H1 (cell line): ENCODE measurements around the gene GABRR1. TPM values are rescaled to one million over a fixed set of nuclear protein-coding genes. Genes with fewer than 3 reads are reported as not detected.

Experiments used
- CTCF ChIA-PET: fragments of 300-600 bp; sonication (Branson Sonifier 250); formaldehyde crosslinking; loops from one replicate; lab custom pipeline; 2021; ENCODE audit not compliant: partially characterized antibody; lab: Charles Lee
- POLR2A ChIA-PET: fragments of 300-600 bp; sonication (Branson Sonifier 250); formaldehyde crosslinking; loops from one replicate; lab custom pipeline; 2021; ENCODE audit warnings: inconsistent platforms; ENCODE audit not compliant: partially characterized antibody; lab: Charles Lee
- DNase-seq, 2 experiments: peaks; one replicate each; pipeline versions ENCODE4 v3.0.0 to v3.0.0-alpha.2; 2010 to 2022; ENCODE audit warnings: low spot score in 2 of 2, low read depth in 1 of 2, mixed read lengths in 1 of 2
- FAIRE-seq: peaks from 2 replicates; lab custom pipeline; 2011; peaks lifted over from hg19 to GRCh38; lab: Jason Lieb, UNC
- H2AFZ ChIP-seq: 2 replicates; pipeline ENCODE4 v1.8.1; 2012; ENCODE audit warnings: low read length, inconsistent platforms
- H2AK5ac ChIP-seq: 2 replicates; pipeline ENCODE4 v1.6.1; 2013; ENCODE audit warnings: low read depth, low read length
- H2BK120ac ChIP-seq: replicated peaks from 2 replicates; pipeline ENCODE3; 2013; ENCODE audit warnings: low read depth, low read length, inconsistent platforms
- H2BK12ac ChIP-seq: 2 replicates; pipeline ENCODE4 v1.6.1; 2013; ENCODE audit warnings: low read depth, low read length
- H2BK15ac ChIP-seq: 2 replicates; pipeline ENCODE4 v1.6.1; 2013; ENCODE audit warnings: low read length
- H2BK20ac ChIP-seq: 2 replicates; pipeline ENCODE4 v1.6.1; 2013; ENCODE audit warnings: low read length
- H2BK5ac ChIP-seq: 2 replicates; pipeline ENCODE4 v1.6.1; 2013; ENCODE audit warnings: low read depth, low read length
- H3K14ac ChIP-seq: 2 replicates; pipeline ENCODE4 v1.6.1; 2013; ENCODE audit warnings: inconsistent platforms; ENCODE audit not compliant: insufficient read length
- H3K18ac ChIP-seq: 2 replicates; pipeline ENCODE4 v1.6.1; 2013; ENCODE audit warnings: low read length; ENCODE audit errors: extremely low read depth
- H3K23ac ChIP-seq: 2 replicates; pipeline ENCODE4 v1.6.1; 2013; ENCODE audit warnings: inconsistent platforms; ENCODE audit not compliant: insufficient read length
- H3K23me2 ChIP-seq: 2 replicates; pipeline ENCODE4 v1.6.1; 2013; ENCODE audit warnings: low read depth, low read length
- H3K27ac ChIP-seq: 2 replicates; pipeline ENCODE4 v1.6.1; 2011; ENCODE audit warnings: low read depth, low read length, inconsistent platforms
- H3K27me3 ChIP-seq, 4 experiments: replicated peaks in 1 of 4; 1 replicate in 1 of 4; 2 replicates in 3 of 4; pipeline versions ENCODE4 v1.6.1 to v1.8.1; 2011 to 2013; ENCODE audit warnings: low read length in 3 of 4, mild to moderate bottlenecking in 3 of 4, inconsistent platforms in 2 of 4, mixed read lengths in 2 of 4, moderate library complexity in 1 of 4; ENCODE audit not compliant: control insufficient read depth in 3 of 4, insufficient read depth in 3 of 4; ENCODE audit errors: extremely low read depth in 1 of 4
- H3K36me3 ChIP-seq, 4 experiments: 2 replicates each; pipeline versions ENCODE4 v1.6.1 to v1.8.1; 2011 to 2013; ENCODE audit warnings: mild to moderate bottlenecking in 4 of 4, low read length in 3 of 4, moderate library complexity in 2 of 4, control low read depth in 1 of 4, inconsistent platforms in 1 of 4; ENCODE audit not compliant: insufficient read depth in 4 of 4, control insufficient read depth in 2 of 4
- H3K4ac ChIP-seq: replicated peaks from 2 replicates; pipeline ENCODE3; 2013; ENCODE audit warnings: low read length, low read depth, mixed read lengths, inconsistent platforms; ENCODE audit not compliant: insufficient read length
- H3K4me1 ChIP-seq, 4 experiments: replicated peaks in 1 of 4; 1 replicate in 1 of 4; 2 replicates in 3 of 4; pipeline versions ENCODE4 v1.6.1 to v1.8.1; 2011 to 2013; ENCODE audit warnings: low read length in 3 of 4, inconsistent platforms in 2 of 4, mixed read lengths in 1 of 4; ENCODE audit not compliant: insufficient read depth in 4 of 4, control insufficient read depth in 3 of 4
- H3K4me2 ChIP-seq, 2 experiments: 2 replicates each; pipeline versions ENCODE4 v1.6.1 to v1.8.1; 2011 to 2013; ENCODE audit warnings: low read depth in 2 of 2, low read length in 2 of 2, control low read depth in 1 of 2, inconsistent platforms in 1 of 2, mild to moderate bottlenecking in 1 of 2; ENCODE audit not compliant: insufficient read depth in 1 of 2
- H3K4me3 ChIP-seq, 4 experiments: fragments of 200-600, 300-600 bp in 1 of 4; sonication (generic), shearing (Covaris generic), sonication (Bioruptor Twin) in 1 of 4; 2 replicates each; pipeline versions ENCODE4 v1.5.1 to v1.8.1; 2011 to 2016; ENCODE audit warnings: low read length in 4 of 4, low read depth in 3 of 4, control low read depth in 2 of 4, inconsistent platforms in 2 of 4, mild to moderate bottlenecking in 2 of 4, mixed read lengths in 1 of 4, moderate library complexity in 1 of 4; ENCODE audit not compliant: insufficient read depth in 2 of 4; ENCODE audit errors: extremely low read depth in 1 of 4
- H3K56ac ChIP-seq: replicated peaks from 2 replicates; pipeline ENCODE3; 2013; ENCODE audit warnings: low read depth, mild to moderate bottlenecking, mixed read lengths, low read length, inconsistent platforms; ENCODE audit not compliant: insufficient read length
- H3K79me1 ChIP-seq: 2 replicates; pipeline ENCODE4 v1.6.1; 2013; ENCODE audit warnings: low read depth, low read length, control low read depth
- H3K79me2 ChIP-seq, 2 experiments: 2 replicates each; pipeline versions ENCODE4 v1.6.1 to v1.8.1; 2012 to 2013; ENCODE audit warnings: low read length in 2 of 2, mild to moderate bottlenecking in 2 of 2, inconsistent platforms in 1 of 2; ENCODE audit not compliant: insufficient read depth in 2 of 2, control insufficient read depth in 1 of 2
- H3K9ac ChIP-seq, 4 experiments: replicated peaks in 1 of 4; 1 replicate in 1 of 4; 2 replicates in 3 of 4; pipeline versions ENCODE4 v1.6.1 to v1.8.1; 2011 to 2013; ENCODE audit warnings: low read depth in 3 of 4, low read length in 3 of 4, control low read depth in 2 of 4, mild to moderate bottlenecking in 2 of 4, moderate library complexity in 2 of 4, inconsistent platforms in 1 of 4; ENCODE audit errors: extremely low read depth in 1 of 4
- H3K9me3 ChIP-seq, 2 experiments: 2 replicates each; pipeline versions ENCODE4 v1.6.1 to v1.8.1; 2012 to 2013; ENCODE audit warnings: mild to moderate bottlenecking in 2 of 2, moderate library complexity in 2 of 2, control low read depth in 1 of 2, inconsistent platforms in 1 of 2, low read depth in 1 of 2, low read length in 1 of 2, mixed read lengths in 1 of 2; ENCODE audit not compliant: insufficient read depth in 2 of 2
- H4K20me1 ChIP-seq, 2 experiments: replicated peaks in 1 of 2; 2 replicates each; pipeline versions ENCODE3 to v1.8.1; 2011 to 2013; ENCODE audit warnings: inconsistent platforms in 2 of 2, low read length in 2 of 2, mild to moderate bottlenecking in 1 of 2; ENCODE audit not compliant: insufficient read depth in 2 of 2, control insufficient read depth in 1 of 2
- H4K5ac ChIP-seq: 2 replicates; pipeline ENCODE4 v1.6.1; 2013; ENCODE audit warnings: low read length, low read depth, mixed read lengths, inconsistent platforms; ENCODE audit not compliant: insufficient read length
- H4K8ac ChIP-seq: 2 replicates; pipeline ENCODE4 v1.8.0; 2013; ENCODE audit warnings: mild to moderate bottlenecking, moderate library complexity, low read length, inconsistent platforms; ENCODE audit not compliant: insufficient read depth; ENCODE audit errors: extremely low read depth
- H4K91ac ChIP-seq: replicated peaks from 2 replicates; pipeline ENCODE3; 2013; ENCODE audit warnings: low read length, mixed read lengths, inconsistent platforms; ENCODE audit not compliant: insufficient read length
- CBX5 ChIP-seq: fragments of 300-800, 300-1000 bp; sonication (generic); IDR thresholded peaks from 2 replicates; pipeline ENCODE4 v1.7.1; 2016; ENCODE audit warnings: antibody characterized with exemption, low read length, low read depth
- E2F6 ChIP-seq: IDR thresholded peaks from 2 replicates; pipeline ENCODE4 v1.6.1; 2012; ENCODE audit warnings: inconsistent platforms
- FOSL1 ChIP-seq: IDR thresholded peaks from 2 replicates; pipeline ENCODE4 v1.6.1; 2011; ENCODE audit warnings: mild to moderate bottlenecking, low read depth, low read length, moderate library complexity; ENCODE audit not compliant: insufficient read depth
- POU5F1 ChIP-seq: IDR thresholded peaks from 2 replicates; pipeline ENCODE4 v1.6.1; 2011; ENCODE audit warnings: low read depth, mild to moderate bottlenecking, low read length, moderate library complexity
- RXRA ChIP-seq: IDR thresholded peaks from 2 replicates; pipeline ENCODE4 v1.6.1; 2011; ENCODE audit warnings: low read depth, mild to moderate bottlenecking, low read length, moderate library complexity; ENCODE audit not compliant: insufficient read depth
- TCF12 ChIP-seq: IDR thresholded peaks from 2 replicates; pipeline ENCODE4 v1.6.1; 2011; ENCODE audit warnings: low read depth, mild to moderate bottlenecking, low read length
- WGBS, 2 experiments: shearing (Covaris generic) in 1 of 2; methylation state at CpG; one replicate each; pipeline versions ENCODE4 v1.1.6 to v1.1.7; 2013 to 2015; ENCODE audit warnings: low lambda C conversion rate in 2 of 2, mixed read lengths in 2 of 2, inconsistent platforms in 1 of 2, low coverage in 1 of 2, missing lambda C conversion rate in 1 of 2; ENCODE audit not compliant: insufficient replicate concordance in 2 of 2, insufficient coverage in 1 of 2, insufficient read length in 1 of 2; ENCODE audit errors: extremely low coverage in 1 of 2, missing lambda C conversion rate in 1 of 2; 5-methylcytosine and 5-hydroxymethylcytosine counted together
- polyA plus RNA-seq, 7 experiments: library from polyadenylated mRNA; depleted of rRNA in 3 of 7; stranded (reverse) in 5 of 7; unstranded in 2 of 7; fragments of >200 nt in 5 of 7; fragments of 200-250 nt in 2 of 7; gene quantifications; 1 replicate in 5 of 7; 2 replicates in 1 of 7; 4 replicates in 1 of 7; pipeline versions ENCODE4 v1.2.1 to v1.2.3, GENCODE V29; 2011 to 2013; ENCODE audit warnings: missing spikeins in 2 of 7, mixed read lengths in 2 of 7
- total RNA-seq: library from RNA; stranded (reverse); fragmentation: NEBNext Ultra II Directional; extraction: Animal tissue kit (Norgen Biotek cat#: 25700); gene quantifications from 2 replicates; pipeline ENCODE4 v1.2.1, GENCODE V29; 2021

Gene GABRR1
- total and polyA plus RNA-seq, 2 of the 8 experiments (the other 6 are each of a cell fraction or from before 2014, with no cell fraction given) = 0.60 to 0.63 TPM

- Histone ChIP-seq H3K14ac (no peak overlapping the region), H3K79me2 (no peaks in the 10 kb centered on the region), H2BK20ac (no peak overlapping the region), H3K4me2 (no peak overlapping the region), H4K91ac (no peak overlapping the region), H3K27me3 (no peaks in the 10 kb centered on the region), H2BK120ac (no peak overlapping the region), H2BK12ac (no peak overlapping the region), H2AFZ (no peak overlapping the region), H2BK5ac (no peak overlapping the region), H2AK5ac (no peak overlapping the region), H3K18ac (no peak overlapping the region), H4K5ac (no peak overlapping the region), H3K27ac (no peak overlapping the region), H3K79me1 (no peaks in the 10 kb centered on the region), H3K4me3 (no peak overlapping the region), H3K4me1 (no peaks in the 10 kb centered on the region), H3K36me3 (no peaks in the 10 kb centered on the region), H4K8ac (no peak overlapping the region), H3K56ac (no peak overlapping the region), H3K23ac (no peak overlapping the region), H4K20me1 (no peaks in the 10 kb centered on the region), H3K23me2 (no peaks in the 10 kb centered on the region), H3K9me3 (no peaks in the 10 kb centered on the region), H2BK15ac (no peak overlapping the region), H3K9ac (no peak overlapping the region), H3K4ac (no peak overlapping the region)
- POLR2A ChIA-PET = no interaction called here
- CTCF ChIA-PET = interaction anchor here (0.7 to 2.0 kb wide), 5 partner anchors 10 to 118 kb away, joined by 3 to 4 read pairs (median 4); no protein-coding TSS in a partner anchor
- FAIRE-seq (no peak), DNase-seq (no peak)
- WGBS, 2 experiments = 81% methylated on average over 3 of the region's 3 CpGs; no CpG with 5 or more reads in 1 of the 2 experiments
- TF ChIP-seq E2F6 (no peak), TCF12 (no peak), CBX5 (no peak), RXRA (no peak), POU5F1 (no peak), FOSL1 (no peak)
These were observed 41.8 kb upstream of the GABRR1 start for GRCh38 chr6:89258912-89259311.
